Measurements from ENCODE around the gene LRRC18.
A peak's percentile ranks its signal among the peaks of the same experiment; 100 is the strongest.

LRRC18 gene

GRCh38 chr10:48904861-48905260 is 34.8 kb downstream of the LRRC18 start:
- H3K4me3 Mint-ChIP-seq, result no peak overlapping the region
- no peaks in the 10 kb centered on the region for H3K9me3 Mint-ChIP-seq
- DNase-seq (ENCODE audit: low spot score in 2 of 2) (no peak), ATAC-seq (no peak)
- H3K27ac Mint-ChIP-seq, result no peak overlapping the region
- no peaks in the 10 kb centered on the region for H3K4me1 Mint-ChIP-seq
- peaks cover 5% of the 10 kb centered on the region for H3K36me3 Mint-ChIP-seq

- no peak overlapping the region for H3K27ac Mint-ChIP-seq
- H3K4me1 Mint-ChIP-seq, result no peaks in the 10 kb centered on the region
- no peak for ATAC-seq
- DNase-seq (ENCODE audit: low spot score in 2 of 2), result no peak
- no peak overlapping the region for H3K4me3 Mint-ChIP-seq
- no peaks in the 10 kb centered on the region for H3K9me3 Mint-ChIP-seq
- peaks cover 5% of the 10 kb centered on the region for H3K36me3 Mint-ChIP-seq
Measured at GRCh38 chr10:48903151-48903550, 36.5 kb downstream of the LRRC18 start.

- H3K4me1 Mint-ChIP-seq, result no peaks in the 10 kb centered on the region
- no peaks in the 10 kb centered on the region for H3K9me3 Mint-ChIP-seq
- DNase-seq (ENCODE audit: low spot score in 2 of 2) (no peak), ATAC-seq (no peak)
- no peak overlapping the region for H3K4me3 Mint-ChIP-seq
- H3K27ac Mint-ChIP-seq, result no peak overlapping the region
- H3K36me3 Mint-ChIP-seq, result peaks cover 5% of the 10 kb centered on the region
Measured at GRCh38 chr10:48902096-48902495, 37.5 kb downstream of the LRRC18 start.

GRCh38 chr10:48901319-48901718 is 38.3 kb downstream of the LRRC18 start:
- no peak for ATAC-seq
- Mint-ChIP-seq H3K4me3 (no peak overlapping the region), H3K4me1 (no peaks in the 10 kb centered on the region), H3K36me3 (peaks cover 5% of the 10 kb centered on the region), H3K27ac (no peak overlapping the region), H3K9me3 (no peaks in the 10 kb centered on the region)
- DNase-seq (ENCODE audit: low spot score in 2 of 2), result no peak

GRCh38 chr10:48900371-48900801 is 39.3 kb downstream of the LRRC18 start:
- ATAC-seq, result no peak
- Mint-ChIP-seq H3K4me1 (no peaks in the 10 kb centered on the region), H3K27ac (no peak overlapping the region), H3K36me3 (peaks cover 5% of the 10 kb centered on the region), H3K4me3 (no peak overlapping the region), H3K9me3 (no peaks in the 10 kb centered on the region)
- no peak for DNase-seq (ENCODE audit: low spot score in 2 of 2)

GRCh38 chr10:48899781-48900180 is 39.9 kb downstream of the LRRC18 start:
- H3K27ac Mint-ChIP-seq, result no peak overlapping the region
- ATAC-seq, result no peak

GRCh38 chr10:48898426-48898825 is 41.2 kb downstream of the LRRC18 start:
- Mint-ChIP-seq H3K36me3 (peaks cover 5% of the 10 kb centered on the region), H3K4me1 (no peaks in the 10 kb centered on the region), H3K27ac (no peak overlapping the region), H3K4me3 (no peak overlapping the region), H3K9me3 (no peaks in the 10 kb centered on the region)
- ATAC-seq, result no peak
- DNase-seq (ENCODE audit: low spot score in 2 of 2), result no peak

More at GRCh38 chr10:48899781-48900180, 39.9 kb downstream of the LRRC18 start:
- no peaks in the 10 kb centered on the region for H3K4me1 Mint-ChIP-seq
- H3K36me3 Mint-ChIP-seq, result peaks cover 5% of the 10 kb centered on the region
- H3K4me3 Mint-ChIP-seq, result no peak overlapping the region
- no peaks in the 10 kb centered on the region for H3K9me3 Mint-ChIP-seq
- DNase-seq (ENCODE audit: low spot score in 2 of 2), result no peak

GRCh38 chr10:48897441-48897790 is 42.2 kb downstream of the LRRC18 start:
- H3K9me3 Mint-ChIP-seq, result no peaks in the 10 kb centered on the region
- peaks cover 5% of the 10 kb centered on the region for H3K36me3 Mint-ChIP-seq
- H3K4me3 Mint-ChIP-seq, result no peak overlapping the region
- DNase-seq (ENCODE audit: low spot score in 2 of 2) (no peak), ATAC-seq (no peak)
- H3K4me1 Mint-ChIP-seq, result no peaks in the 10 kb centered on the region
- H3K27ac Mint-ChIP-seq, result no peak overlapping the region

GRCh38 chr10:48896756-48897440 is 42.7 kb downstream of the LRRC18 start:
- H3K27ac Mint-ChIP-seq, result no peak overlapping the region
- H3K9me3 Mint-ChIP-seq, result no peaks in the 10 kb centered on the region
- H3K36me3 Mint-ChIP-seq, result peaks cover 3% of the 10 kb centered on the region
- ATAC-seq (no peak), DNase-seq (ENCODE audit: low spot score in 2 of 2) (no peak)
- no peak overlapping the region for H3K4me3 Mint-ChIP-seq
- H3K4me1 Mint-ChIP-seq, result no peaks in the 10 kb centered on the region

GRCh38 chr10:48895803-48896195 is 43.8 kb downstream of the LRRC18 start:
- DNase-seq (ENCODE audit: low spot score in 2 of 2) (no peak), ATAC-seq (no peak)
- H3K27ac Mint-ChIP-seq, result no peak overlapping the region
- no peaks in the 10 kb centered on the region for H3K4me1 Mint-ChIP-seq
- H3K36me3 Mint-ChIP-seq, result no peaks in the 10 kb centered on the region
- H3K4me3 Mint-ChIP-seq, result no peak overlapping the region
- no peaks in the 10 kb centered on the region for H3K9me3 Mint-ChIP-seq

GRCh38 chr10:48894911-48895802 is 44.5 kb downstream of the LRRC18 start:
- Mint-ChIP-seq H3K9me3 (no peaks in the 10 kb centered on the region), H3K27ac (no peak overlapping the region), H3K4me1 (no peaks in the 10 kb centered on the region), H3K36me3 (no peaks in the 10 kb centered on the region), H3K4me3 (no peak overlapping the region)
- peak; percentile 2 for ATAC-seq
- DNase-seq (ENCODE audit: low spot score in 2 of 2), result no peak

- Mint-ChIP-seq H3K4me1 (no peaks in the 10 kb centered on the region), H3K4me3 (no peak overlapping the region), H3K27ac (no peak overlapping the region), H3K36me3 (no peaks in the 10 kb centered on the region), H3K9me3 (no peaks in the 10 kb centered on the region)
- DNase-seq (ENCODE audit: low spot score in 2 of 2) (no peak), ATAC-seq (no peak)
Measured at GRCh38 chr10:48890888-48891850, 48.5 kb downstream of the LRRC18 start.

- Mint-ChIP-seq H3K4me1 (no peaks in the 10 kb centered on the region), H3K4me3 (no peak overlapping the region)
- no peak for ATAC-seq
Measured at GRCh38 chr10:48887982-48888381, 51.7 kb downstream of the LRRC18 start.

GRCh38 chr10:48885376-48885775 is 54.3 kb downstream of the LRRC18 start:
- no peaks in the 10 kb centered on the region for H3K9me3 Mint-ChIP-seq
- H3K27ac Mint-ChIP-seq, result no peak overlapping the region
- DNase-seq (ENCODE audit: low spot score in 2 of 2) (no peak), ATAC-seq (no peak)
- H3K4me1 Mint-ChIP-seq, result no peaks in the 10 kb centered on the region
- H3K4me3 Mint-ChIP-seq, result no peak overlapping the region
- no peaks in the 10 kb centered on the region for H3K36me3 Mint-ChIP-seq

More at GRCh38 chr10:48887982-48888381, 51.7 kb downstream of the LRRC18 start:
- no peak for DNase-seq (ENCODE audit: low spot score in 2 of 2)
- Mint-ChIP-seq H3K9me3 (no peaks in the 10 kb centered on the region), H3K36me3 (no peaks in the 10 kb centered on the region), H3K27ac (no peak overlapping the region)
